Parathyroid adenoma (tissue), 2 donors: ENCODE data around the gene SPECC1.

Experiments
- H2AFZ ChIP-seq: fragments of 300-600 bp; sonication (generic); one replicate; pipeline ENCODE4 v1.7.0; 2017; ENCODE audit warnings: antibody characterized with exemption, mild to moderate bottlenecking
- H3K27ac ChIP-seq: fragments of 300-600 bp; sonication (generic); one replicate; pipeline ENCODE4 v1.7.0; 2017
- H3K27me3 ChIP-seq: fragments of 300-600 bp; sonication (generic); one replicate; pipeline ENCODE4 v1.7.0; 2017; ENCODE audit warnings: low read length; ENCODE audit not compliant: control insufficient read depth, insufficient read depth
- H3K36me3 ChIP-seq: fragments of 300-600 bp; sonication (generic); one replicate; pipeline ENCODE4 v1.7.0; 2017; ENCODE audit warnings: low read length; ENCODE audit not compliant: control insufficient read depth, insufficient read depth
- H3K4me1 ChIP-seq: fragments of 300-600 bp; sonication (generic); one replicate; pipeline ENCODE4 v1.7.0; 2017; ENCODE audit warnings: control low read depth
- H3K4me2 ChIP-seq: fragments of 300-600 bp; sonication (generic); one replicate; pipeline ENCODE4 v1.7.0; 2017; ENCODE audit warnings: low read length
- H3K4me3 ChIP-seq: fragments of 300-600 bp; sonication (generic); one replicate; pipeline ENCODE4 v1.7.0; 2017; ENCODE audit warnings: low read depth, low read length
- H3K79me2 ChIP-seq: fragments of 300-600 bp; sonication (generic); one replicate; pipeline ENCODE4 v1.7.0; 2017; ENCODE audit warnings: control low read depth
- H3K9ac ChIP-seq: fragments of 300-600 bp; sonication (generic); one replicate; pipeline ENCODE4 v1.7.0; 2017; ENCODE audit warnings: mild to moderate bottlenecking
- H3K9me3 ChIP-seq: fragments of 300-600 bp; sonication (generic); one replicate; pipeline ENCODE4 v1.7.0; 2017; ENCODE audit warnings: low read length; ENCODE audit not compliant: control insufficient read depth
- TF ChIP-seq, protein P1 (sequence below): fragments of 300-600 bp; sonication (generic); IDR thresholded peaks from one replicate; pipeline ENCODE4 v1.7.0; 2017; ENCODE audit warnings: antibody characterized with exemption, mild to moderate bottlenecking
- donor health status: primary hyperparathyroidism.

Gene SPECC1

DNA sequence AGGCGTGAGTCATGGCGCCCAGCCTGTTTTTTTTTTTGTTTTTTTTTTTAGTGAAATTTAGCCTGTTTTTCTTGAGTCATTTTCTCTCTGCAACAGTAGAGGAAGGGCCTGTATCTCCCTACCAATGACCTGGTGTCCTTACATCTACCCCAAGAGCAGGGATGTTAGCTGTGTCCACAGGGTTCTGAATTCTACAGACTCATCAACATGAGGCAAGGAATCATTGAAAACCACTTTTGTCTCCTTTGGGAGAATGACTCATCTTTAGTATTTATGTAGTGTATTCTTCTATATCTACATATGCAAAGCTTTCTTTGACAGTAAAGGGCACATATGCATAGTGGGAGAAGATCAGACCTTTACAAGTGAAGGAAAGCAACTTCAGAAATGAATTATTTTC lies 105.3 kb downstream of the SPECC1 start:
- no peak overlapping the region for H3K4me2 ChIP-seq
- no peaks in the 10 kb centered on the region for H3K36me3 ChIP-seq
- no peaks in the 10 kb centered on the region for H3K4me1 ChIP-seq
- no peaks in the 10 kb centered on the region for H3K79me2 ChIP-seq
- H3K27ac ChIP-seq: no peak overlapping the region
- no peaks in the 10 kb centered on the region for H3K27me3 ChIP-seq
- no peak overlapping the region for H3K9ac ChIP-seq
- no peaks in the 10 kb centered on the region for H3K9me3 ChIP-seq
- H2AFZ ChIP-seq: no peak overlapping the region
- TF ChIP-seq, protein P1, sequence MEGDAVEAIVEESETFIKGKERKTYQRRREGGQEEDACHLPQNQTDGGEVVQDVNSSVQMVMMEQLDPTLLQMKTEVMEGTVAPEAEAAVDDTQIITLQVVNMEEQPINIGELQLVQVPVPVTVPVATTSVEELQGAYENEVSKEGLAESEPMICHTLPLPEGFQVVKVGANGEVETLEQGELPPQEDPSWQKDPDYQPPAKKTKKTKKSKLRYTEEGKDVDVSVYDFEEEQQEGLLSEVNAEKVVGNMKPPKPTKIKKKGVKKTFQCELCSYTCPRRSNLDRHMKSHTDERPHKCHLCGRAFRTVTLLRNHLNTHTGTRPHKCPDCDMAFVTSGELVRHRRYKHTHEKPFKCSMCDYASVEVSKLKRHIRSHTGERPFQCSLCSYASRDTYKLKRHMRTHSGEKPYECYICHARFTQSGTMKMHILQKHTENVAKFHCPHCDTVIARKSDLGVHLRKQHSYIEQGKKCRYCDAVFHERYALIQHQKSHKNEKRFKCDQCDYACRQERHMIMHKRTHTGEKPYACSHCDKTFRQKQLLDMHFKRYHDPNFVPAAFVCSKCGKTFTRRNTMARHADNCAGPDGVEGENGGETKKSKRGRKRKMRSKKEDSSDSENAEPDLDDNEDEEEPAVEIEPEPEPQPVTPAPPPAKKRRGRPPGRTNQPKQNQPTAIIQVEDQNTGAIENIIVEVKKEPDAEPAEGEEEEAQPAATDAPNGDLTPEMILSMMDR: no peak
- no peak overlapping the region for H3K4me3 ChIP-seq

DNA sequence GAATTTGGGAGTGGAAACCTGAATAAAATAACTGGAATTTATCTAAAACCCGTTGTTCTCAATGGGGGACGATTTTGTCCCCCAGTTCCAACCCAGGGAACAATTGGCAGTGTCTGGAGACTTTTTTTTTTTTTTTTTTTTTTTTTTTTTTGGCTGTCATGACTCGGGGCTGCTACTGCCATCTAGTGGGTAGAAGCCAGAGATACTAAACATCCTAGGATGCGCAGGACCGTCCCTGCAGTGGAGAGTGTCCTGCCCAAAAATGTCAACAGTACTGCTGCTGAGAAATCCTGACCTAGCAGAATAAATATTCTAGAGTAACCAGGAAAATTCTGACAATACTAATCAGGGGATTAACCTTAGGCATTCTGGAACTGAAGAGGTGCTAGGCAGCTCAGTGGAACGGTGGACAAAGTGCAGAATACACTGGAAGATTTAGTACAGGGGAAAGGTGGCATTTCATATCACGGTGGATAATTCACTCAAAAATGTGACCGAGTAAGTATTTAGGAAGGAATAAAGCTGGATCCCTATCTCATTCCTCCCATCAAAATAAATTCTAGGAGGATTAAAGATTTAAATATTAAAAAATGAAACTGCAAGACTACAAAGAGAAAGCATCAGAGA lies 107.6 kb downstream of the SPECC1 start:
- no peaks in the 10 kb centered on the region for H3K4me1 ChIP-seq

DNA sequence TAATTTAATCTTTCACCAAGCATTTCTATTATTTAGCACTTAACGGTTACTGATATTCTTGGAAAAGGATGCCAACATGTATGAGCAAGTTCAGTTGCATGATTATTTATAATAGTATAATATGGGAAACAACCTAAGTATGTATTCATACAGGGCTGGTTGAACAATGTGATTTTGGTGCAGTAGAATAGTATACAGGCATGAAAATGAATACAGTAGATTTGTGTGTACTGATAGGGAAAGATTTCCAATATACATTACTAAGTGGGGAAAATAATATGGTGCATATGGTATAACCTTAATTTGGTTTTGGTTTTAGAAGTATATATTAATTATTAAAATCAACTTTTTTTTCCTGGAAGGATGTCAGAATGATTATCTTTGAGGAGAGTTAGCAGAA lies 109.1 kb downstream of the SPECC1 start:
- Histone ChIP-seq H3K36me3 (no peaks in the 10 kb centered on the region), H3K9ac (no peak overlapping the region), H3K4me2 (no peak overlapping the region), H3K4me3 (no peak overlapping the region), H3K79me2 (no peaks in the 10 kb centered on the region), H3K27ac (no peak overlapping the region), H3K27me3 (no peaks in the 10 kb centered on the region), H3K4me1 (no peaks in the 10 kb centered on the region), H3K9me3 (no peaks in the 10 kb centered on the region), H2AFZ (no peak overlapping the region)
- TF ChIP-seq, protein P1: no peak

More for the DNA sequence above, 107.6 kb downstream of the SPECC1 start:
- Histone ChIP-seq H3K36me3 (no peaks in the 10 kb centered on the region), H3K9ac (no peak overlapping the region), H3K9me3 (no peaks in the 10 kb centered on the region), H3K4me3 (no peak overlapping the region), H3K79me2 (no peaks in the 10 kb centered on the region), H2AFZ (no peak overlapping the region), H3K27ac (no peak overlapping the region), H3K27me3 (no peaks in the 10 kb centered on the region), H3K4me2 (no peak overlapping the region)
- TF ChIP-seq, protein P1: peak; percentile 50

DNA sequence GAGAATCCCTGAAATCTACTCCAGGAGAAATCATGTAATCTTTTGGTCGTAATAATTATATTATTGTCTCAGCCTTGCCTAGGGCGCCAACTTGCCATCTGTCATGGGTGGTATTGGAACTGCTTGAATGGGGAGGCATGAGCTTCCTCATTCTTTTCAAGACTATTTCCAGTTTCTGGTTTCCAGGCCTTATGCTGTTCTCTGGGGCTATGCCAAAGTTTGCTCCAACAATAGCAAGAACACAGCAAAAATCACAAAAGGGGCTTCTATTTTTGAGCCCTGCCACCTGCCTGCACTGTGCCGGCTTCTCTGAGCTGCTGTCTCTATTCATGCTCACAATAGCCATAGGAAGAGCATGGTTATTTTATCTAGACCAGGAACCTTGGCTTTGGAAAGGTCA lies 111.7 kb downstream of the SPECC1 start:
- H3K4me1 ChIP-seq: no peaks in the 10 kb centered on the region
- no peaks in the 10 kb centered on the region for H3K79me2 ChIP-seq
- H2AFZ ChIP-seq: no peak overlapping the region
- no peaks in the 10 kb centered on the region for H3K36me3 ChIP-seq
- H3K4me2 ChIP-seq: no peak overlapping the region
- TF ChIP-seq, protein P1: no peak
- no peaks in the 10 kb centered on the region for H3K27me3 ChIP-seq
- no peaks in the 10 kb centered on the region for H3K9me3 ChIP-seq
- no peak overlapping the region for H3K4me3 ChIP-seq
- no peak overlapping the region for H3K27ac ChIP-seq
- no peak overlapping the region for H3K9ac ChIP-seq
